NCI-H1092 treated with DMSO at 0.1 percent for 48 hours (cell line): ENCODE data around the gene EPHX1.
"Not testable (repeated sequence)": the region's sequence is repeated elsewhere in the genome, so short reads cannot be mapped to it uniquely, and the experiment has no call there.

Experiments
- DNase-seq: peaks from one replicate; lab custom pipeline; 2025; lab: John Stamatoyannopoulos, UW

Gene EPHX1

DNA sequence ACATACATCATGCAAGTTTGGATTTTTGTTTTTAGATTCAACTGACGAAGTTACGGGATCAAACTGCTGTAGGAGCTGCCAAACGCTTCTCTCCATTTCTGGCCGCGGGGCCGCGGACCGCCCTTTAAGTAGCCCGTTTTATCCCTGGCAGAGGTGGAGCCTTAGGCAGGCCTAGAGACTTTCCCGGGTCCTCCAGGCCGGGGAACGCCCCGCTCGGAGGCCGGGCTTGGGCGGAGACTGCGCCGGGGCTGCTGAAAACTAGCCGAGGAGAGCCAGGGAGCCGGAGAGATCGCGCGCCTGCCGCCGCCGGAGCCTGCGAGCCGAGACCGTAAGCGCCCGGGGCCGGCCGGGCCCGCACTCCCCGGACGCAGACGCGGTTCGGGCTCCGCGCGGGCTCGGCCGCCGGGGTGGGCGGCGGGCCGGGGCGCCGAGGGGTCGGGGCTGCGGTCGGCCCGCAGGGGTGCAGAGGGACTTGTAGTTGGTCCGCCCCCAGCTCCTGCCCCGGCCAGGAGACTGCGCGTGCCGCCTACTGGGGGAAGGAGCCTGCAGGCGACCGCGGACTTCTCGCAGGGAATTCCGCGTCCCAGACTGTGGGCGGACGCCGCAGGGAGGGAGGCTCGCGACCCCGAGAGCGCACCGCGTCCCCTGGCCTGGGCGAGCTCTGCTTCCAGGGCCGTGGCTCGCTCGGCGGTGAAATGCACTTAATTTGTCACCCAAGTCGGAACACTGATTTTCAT lies at the start of gene EPHX1:
Gene EPHX1 (plus strand): TSS at position 283 of the 737 bp plus-strand sequence. CDS start 18,606 bp downstream, outside the sequence.
- DNase-seq = peak; percentile 87

DNA sequence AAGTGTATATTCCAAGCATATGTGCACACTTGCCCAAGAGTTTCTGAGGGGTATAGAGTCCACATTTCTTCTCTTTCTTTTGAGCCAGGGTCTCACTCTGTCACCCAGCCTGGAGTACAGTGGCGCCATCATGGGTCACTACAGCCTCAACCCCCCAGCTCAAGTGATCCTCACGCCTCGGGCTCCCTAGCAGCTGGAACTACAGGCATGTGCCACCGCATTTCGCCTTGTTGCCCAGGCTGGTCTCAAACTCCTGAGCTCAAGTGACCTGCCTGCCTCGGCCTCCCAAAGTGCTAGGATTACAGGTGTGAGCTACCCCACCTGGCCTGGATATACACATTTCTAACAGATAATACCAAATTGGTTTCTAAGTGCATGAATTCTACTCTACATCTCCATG lies 49.4 kb upstream of the EPHX1 start:
- no peak for DNase-seq

DNA sequence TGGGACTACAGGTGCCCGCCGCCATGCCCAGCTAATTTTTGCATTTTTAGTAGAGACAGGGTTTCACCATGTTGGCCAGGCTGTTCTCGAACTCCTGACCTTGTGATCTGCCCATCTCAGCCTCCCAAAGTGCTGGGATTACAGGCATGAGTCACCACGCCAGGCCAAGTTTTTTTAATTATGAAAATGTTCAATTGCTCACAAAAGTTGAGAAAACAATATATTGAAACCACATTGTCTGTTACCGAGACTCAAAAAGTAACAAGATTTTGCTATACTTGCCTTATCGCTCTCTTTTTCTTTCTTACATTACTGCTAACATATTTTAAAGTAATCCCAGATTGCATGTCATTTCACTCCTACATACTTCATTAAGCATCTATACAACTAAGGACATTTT lies 48.5 kb upstream of the EPHX1 start:
- not testable (repeated sequence) for DNase-seq

DNA sequence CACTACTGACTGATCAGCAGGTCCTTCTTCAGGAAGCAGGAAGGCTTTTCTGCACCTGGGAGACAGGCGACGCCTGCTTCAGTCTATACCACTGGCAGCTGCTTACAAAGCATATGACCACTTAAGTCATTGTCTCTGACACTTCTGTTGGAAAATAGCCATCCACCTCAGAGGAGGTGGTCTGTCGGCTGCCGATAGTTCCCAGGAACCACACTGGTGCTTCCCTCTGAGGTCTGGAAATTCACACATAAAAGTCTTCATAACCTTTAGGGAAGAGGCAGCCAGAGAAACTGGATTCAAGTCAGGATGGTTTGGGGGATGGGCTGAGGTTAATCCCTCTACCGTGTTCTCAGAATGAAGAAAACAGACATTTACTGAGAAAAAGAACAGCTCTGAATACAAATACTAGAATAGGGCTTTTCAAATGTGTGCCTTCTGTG lies 47.9 kb upstream of the EPHX1 start:
- peak; percentile 55 for DNase-seq

DNA sequence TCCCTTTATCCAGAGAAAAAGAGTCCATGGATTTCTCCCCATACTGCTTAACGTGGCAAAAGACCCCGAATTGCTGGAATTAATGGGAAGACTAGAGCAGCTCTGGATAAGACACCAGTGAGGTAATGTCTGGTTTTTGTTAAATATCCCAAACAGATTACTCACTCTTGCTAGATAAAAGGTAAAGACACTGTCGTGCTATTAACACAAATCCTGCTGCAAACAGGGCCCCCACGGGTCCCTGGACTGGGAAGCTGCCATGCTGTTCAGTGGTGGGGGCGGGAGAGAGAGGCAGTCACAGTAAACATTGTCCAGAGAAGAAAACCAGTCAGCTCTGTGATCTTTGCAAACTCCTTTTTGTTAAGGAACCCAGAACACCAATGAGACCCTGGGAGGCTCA lies 47.5 kb upstream of the EPHX1 start:
- no peak for DNase-seq

- DNase-seq = peak; percentile 62
These were observed 46.0 kb upstream of the EPHX1 start for GRCh38 chr1:225763716-225764548.

DNA sequence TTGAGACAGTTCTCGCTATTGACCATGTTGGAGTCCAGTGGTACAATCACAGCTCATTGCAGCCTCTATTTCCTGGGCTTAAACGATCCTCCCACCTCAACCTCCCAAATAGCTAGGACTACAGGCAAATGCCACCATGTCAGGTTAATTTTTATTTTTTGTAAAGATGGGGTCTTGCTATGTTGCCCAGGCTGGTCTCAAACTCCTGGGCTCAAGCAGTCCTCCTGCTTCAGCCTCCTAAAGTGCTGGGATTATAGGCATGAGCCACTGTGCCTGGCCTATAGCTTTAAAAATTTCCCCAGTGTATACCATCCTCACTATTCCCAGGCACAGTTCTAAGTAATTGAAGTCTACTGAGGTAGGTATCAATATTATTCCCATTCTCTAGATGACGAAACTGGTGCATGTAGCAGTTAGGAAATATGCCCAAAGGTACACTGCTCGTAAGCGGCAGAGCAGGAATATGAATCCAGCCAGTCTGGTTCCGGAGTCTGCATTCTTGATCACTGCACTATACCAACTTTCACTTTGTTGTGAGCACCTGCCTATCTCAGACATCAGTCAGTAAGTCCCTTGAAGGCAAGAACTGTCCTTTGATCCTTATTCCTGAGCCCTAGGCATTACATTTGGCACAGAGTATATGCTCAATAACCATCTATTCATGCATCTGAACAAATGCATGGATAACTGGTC lies 43.8 kb upstream of the EPHX1 start:
- no peak for DNase-seq

GRCh38 chr1:225766967-225767633 lies 42.8 kb upstream of the EPHX1 start:
- DNase-seq = peak; percentile 78

GRCh38 chr1:225767634-225768540 lies 42.0 kb upstream of the EPHX1 start:
- DNase-seq = peak; percentile 87

DNA sequence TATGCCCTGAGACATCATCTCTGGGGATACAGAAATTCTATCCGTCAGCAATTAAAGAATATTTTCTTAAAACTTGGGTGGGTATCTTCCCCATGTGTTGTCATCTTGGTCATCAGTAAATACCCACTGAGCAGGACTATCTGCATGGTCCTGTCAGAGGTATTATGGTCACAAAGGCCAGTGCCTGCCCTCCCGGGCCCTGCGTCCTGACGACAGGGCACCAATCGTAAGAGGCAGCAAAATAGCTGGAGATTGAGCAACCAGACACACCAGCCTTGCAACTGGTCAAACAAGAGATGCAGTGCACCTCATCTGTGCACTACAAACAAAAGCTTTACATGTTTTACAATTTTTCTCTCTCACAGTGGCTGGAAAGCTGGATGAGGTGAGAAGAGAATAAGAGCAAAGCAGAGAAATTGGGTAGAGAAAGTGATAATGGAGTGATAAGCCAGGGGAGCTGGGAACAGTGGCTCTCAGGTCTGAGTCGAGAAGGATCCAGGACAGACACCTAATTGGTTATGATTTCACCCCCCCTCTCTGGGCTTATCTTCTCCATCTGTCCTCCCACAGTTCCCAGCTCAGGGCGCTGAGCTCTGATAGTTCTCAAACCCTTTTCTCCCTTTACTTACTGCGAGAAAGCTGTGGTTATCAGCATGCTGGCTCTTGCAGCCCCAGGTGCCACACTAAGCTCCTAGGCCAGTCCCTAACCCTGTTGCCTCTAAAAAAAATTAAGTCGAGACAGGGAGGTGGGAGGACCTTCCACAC lies 41.1 kb upstream of the EPHX1 start:
- no peak for DNase-seq

DNA sequence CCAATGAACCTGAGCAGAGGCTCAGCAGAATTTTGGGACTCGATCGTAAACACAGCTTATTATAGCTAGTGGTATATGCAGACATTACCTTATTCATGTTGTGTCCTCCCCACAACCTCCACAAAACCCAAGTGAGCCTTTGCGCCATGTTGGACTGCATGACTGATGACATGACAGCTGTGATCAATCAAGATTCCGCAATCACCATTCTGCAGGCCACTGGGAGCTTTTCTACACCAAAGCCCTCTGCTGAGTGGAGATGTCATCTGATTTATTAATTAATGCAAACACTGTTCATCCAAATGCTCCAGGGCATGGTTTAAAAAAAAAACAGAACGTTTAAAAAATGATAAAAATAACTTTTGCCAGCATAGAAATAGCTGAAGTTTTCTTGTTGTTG lies 40.2 kb upstream of the EPHX1 start:
- no peak for DNase-seq

GRCh38 chr1:225770561-225771248 lies 39.2 kb upstream of the EPHX1 start:
- DNase-seq = no peak

DNA sequence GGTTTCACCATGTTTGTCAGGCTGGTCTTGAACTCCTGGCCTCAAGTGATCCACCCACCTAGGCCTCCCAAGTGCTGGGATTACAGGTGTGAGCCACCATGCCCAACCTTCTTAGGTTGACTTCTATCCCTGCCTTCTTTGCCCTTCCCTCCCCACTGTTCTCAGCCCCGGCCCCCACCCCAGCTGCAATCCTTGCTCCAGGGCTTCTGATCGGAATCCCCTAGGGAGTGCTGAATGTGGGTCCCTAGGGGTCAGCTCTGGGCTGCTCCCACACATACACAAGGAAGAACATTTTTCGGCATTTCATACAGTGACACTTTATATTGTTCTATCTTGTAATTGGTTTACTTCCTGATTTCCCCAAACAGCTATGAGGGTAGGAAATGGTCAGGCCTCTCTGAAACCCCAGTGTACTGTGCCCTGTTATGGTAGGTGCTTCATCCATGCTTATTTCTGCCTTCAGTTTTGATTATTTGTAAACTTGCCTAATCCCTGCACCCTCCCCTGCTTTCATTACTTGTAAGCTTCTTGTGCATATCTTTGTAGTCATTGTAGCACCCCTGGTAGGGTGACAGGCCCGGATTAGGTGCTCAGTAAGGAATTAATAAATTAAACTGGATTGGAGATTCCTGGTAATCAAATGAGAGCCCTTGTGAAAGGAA lies 38.1 kb upstream of the EPHX1 start:
- no peak for DNase-seq

DNA sequence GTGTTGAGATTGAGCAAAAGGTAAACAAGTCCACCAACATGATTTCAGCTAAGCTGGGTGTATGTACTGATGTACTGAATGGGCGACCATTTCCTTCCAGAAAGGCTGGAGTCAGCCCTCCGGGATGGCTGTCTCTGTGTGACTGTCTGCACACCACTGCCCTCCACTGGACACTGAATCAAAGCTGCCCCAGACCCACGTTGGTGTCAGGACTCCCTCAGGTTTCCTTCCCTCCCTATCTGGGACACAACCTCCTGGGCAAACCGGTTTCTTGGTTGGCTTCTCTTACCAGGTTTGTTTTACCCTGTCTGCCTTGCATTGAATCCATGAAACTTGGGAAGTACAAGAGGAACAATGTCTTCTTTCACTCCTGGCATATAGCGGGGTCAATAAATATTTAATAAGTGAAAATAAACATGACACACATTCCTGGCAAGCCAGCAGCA lies 37.6 kb upstream of the EPHX1 start:
- DNase-seq = peak; percentile 89

GRCh38 chr1:225772848-225773247 lies 37.1 kb upstream of the EPHX1 start:
- no peak for DNase-seq

GRCh38 chr1:225774281-225775147 lies 35.4 kb upstream of the EPHX1 start:
- no peak for DNase-seq

DNA sequence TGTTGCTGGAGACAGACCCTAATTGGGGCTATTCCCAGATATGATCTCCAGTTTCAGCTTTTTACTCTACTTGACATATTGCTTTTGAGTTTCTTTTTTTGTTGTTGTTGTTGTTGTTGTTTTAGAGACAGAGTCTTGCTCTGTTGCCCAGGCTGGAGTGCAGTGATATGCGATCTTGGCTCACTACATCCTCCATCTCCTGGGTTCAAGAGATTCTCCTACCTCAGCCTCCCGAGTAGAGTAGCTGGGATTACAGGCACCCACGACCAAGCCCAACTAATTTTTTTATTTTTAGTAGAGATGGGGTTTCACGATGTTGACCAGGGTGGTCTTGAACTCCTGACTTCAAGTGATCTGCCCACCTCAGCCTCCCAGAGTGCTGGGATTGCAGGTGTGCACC lies 33.6 kb upstream of the EPHX1 start:
- no peak for DNase-seq

GRCh38 chr1:225777058-225777582 lies 32.8 kb upstream of the EPHX1 start:
- DNase-seq = no peak
